GM03348 (cell line): ENCODE measurements around the gene ADAM12.

ENCODE experiments used
- DNase-seq: peaks from one replicate; pipeline ENCODE4 v3.0.0; 2012; ENCODE audit warnings: low spot score

The ADAM12 gene

DNA sequence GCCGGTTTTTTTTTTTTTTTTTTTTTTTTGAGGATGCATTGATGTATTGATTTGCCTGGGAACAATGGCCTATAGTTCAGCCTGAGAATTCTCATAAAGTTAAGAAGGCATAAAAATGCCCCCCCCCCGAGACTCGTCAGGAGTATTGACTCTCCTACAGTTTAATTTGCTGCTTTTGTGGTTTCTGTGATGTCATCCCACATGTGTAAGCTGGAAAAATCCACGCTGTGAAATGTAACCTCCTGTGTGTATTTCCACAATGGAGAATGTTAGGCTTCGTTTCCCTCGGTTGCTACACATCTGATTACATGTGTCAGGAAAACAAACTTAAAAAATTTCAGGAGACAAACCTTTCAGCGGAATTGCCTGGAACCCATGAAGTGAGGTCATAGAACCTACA lies 374.0 kb downstream of the ADAM12 start:
- no peak for DNase-seq

DNA sequence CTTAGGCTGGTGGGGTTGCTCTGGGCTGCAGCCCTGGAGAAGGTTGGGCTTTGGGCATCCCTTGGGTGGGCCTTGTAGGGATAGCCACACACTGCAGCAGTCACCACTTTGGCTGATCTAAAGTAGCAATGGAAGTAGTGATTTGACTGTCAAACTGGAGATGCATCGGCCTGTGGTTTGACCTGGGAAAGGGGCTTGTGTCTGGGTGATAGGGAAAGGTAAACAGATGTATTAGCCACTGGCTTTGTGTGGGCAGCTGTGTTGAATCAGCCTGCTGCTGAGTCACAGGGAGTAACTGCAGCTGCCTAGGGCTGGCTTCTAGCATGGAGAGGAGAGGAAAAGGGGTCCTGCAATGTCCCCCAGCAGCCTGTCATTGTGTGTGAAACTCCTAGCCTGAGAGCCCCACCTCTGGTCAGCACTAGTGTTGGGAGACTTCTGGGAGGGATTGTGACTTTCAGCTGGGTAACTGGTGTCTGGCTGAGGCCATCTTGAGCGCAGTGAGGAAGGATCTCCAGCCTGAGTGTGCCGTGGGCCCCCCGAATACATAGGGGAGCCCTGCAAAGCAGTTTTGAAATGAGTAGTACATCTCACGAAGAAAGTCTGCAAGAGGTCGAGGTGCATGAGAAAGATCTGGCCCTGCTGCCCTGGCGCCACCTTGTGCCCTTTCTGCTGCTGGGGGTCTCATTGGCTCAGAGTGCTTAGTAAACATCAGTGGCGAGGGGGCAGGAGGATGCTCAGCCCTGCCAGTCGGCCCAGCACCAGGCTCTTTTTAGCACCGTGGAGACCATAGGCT lies 374.6 kb downstream of the ADAM12 start:
- DNase-seq: peak; percentile 72

DNA sequence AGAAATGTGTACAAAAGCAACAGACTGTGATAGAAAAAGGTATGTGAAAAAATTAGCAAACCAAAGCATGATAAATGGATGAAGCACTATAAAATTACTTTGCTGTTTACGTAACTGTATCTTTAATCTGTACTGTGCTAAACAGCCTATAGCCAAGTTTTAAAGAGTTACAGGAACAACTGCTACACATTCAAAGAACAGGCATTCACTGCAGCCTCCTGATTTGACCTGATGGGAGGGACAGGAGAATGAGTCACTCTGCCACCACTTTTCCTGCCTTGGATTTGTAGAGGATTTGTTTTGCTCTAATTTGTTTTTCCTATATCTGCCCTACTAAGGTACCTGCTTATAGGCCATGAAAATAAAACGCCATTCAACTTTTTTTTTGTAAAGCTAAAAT lies 375.8 kb downstream of the ADAM12 start:
- DNase-seq: peak; percentile 39

DNA sequence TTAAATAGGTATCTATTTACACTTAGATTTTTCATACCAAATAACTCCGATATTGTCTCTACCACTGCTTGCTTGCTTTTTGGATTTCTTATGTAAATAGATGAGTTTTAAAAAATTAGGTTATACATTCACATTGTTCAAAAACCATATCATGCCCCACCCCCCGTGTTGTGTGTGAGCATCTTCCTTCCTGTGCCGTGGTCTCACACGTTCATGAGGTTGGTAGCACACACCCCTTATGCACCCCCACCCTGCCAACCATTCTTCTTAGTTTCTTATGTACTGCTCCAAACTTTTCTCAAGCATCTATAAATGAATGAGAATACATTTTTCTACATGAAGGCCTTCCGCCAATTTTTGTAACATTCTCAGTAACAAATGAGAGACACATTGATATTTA lies 376.3 kb downstream of the ADAM12 start:
- no peak for DNase-seq

DNA sequence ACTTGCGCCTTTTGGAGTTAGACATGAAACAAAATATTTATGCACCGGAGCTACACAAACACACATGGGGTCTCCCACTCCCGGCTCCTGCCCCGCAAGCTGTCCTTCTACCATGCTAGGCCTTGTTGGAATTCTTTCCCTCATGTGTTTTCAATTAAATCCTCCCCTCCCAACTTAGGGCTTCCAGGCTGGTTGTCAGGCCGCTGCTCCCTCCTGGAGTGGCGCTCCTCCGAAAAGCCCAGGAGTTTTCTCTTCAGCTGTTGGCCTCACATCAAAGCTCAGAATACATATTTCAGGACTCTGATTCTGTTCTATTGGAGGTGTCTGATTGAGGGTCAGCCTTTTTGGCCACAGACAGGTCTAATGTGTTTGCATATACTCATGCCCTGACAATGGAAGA lies 378.6 kb downstream of the ADAM12 start:
- DNase-seq: no peak

DNA sequence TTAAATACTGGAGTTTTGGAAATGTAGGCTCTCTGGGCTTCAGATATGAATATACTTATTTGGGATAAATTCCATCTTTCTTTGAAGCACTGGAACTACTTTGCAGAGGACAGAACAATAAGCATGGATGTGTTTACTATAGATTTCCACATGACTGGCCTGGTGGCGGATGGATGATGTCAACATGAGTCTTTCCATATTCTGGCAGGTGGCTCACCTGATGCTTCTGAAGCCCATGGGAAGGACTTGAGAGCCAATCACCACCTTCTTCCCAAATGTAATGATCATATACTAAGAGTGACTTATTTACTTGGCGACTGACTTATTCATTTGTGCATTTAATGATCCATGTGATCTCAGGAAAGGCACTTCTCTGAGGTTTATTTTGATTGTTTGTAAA lies 381.4 kb downstream of the ADAM12 start:
- no peak for DNase-seq

DNA sequence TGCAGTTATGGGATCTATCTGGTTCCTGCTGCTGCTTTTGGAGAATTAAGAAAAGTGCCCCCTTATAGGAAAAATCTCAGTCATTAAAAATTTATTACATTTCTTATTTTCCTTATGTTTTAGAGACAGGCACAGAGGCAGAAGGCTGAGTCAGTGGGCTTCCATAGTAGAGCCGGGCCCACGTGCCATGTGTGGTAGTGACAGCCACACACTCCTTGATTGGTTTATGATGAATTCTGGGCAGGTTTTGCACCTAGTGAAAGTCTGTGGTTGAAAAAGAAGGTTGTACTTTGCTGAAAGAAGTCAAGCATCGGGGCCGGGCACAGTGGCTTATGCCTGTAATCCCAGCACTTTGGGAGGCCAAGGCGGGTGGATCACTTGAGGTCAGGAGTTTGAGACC lies 382.0 kb downstream of the ADAM12 start:
- DNase-seq: no peak

DNA sequence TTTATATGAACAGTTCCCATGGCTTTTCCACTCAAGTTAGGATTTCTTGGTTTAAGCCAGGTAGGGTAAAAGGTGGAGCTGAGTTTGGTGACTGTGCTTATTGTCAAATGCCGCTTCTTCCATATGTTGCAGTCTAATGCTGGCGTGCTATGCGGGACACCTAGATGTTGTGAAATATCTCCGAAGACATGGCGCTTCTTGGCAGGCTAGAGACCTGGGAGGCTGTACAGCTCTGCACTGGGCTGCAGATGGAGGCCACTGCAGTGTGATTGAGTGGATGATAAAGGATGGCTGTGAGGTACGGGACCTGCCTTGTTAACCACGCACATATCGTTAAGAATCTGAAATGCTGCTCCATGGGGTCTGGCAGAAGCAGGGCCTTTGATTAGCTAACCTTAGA lies 383.5 kb downstream of the ADAM12 start:
- no peak for DNase-seq

DNA sequence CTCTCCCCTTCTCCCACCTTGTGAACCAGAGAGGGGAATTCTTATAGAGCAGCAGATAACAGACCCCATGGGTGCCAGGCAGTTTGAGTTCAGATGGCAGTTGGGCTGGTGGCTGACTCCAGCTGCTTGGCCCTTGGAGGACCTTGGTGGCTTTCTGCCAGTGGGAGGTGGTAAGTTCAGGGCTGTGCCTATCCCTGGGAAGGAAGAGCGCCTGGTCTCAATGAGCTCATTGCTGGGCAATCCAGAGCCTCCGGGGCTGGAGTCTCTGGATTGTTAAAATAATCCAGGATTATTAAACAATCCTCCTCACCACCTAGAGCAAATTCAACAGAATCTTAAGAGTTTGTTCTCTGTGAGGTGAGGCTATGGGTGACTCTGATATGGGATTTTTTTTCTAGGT lies 386.7 kb downstream of the ADAM12 start:
- DNase-seq: peak; percentile 39

DNA sequence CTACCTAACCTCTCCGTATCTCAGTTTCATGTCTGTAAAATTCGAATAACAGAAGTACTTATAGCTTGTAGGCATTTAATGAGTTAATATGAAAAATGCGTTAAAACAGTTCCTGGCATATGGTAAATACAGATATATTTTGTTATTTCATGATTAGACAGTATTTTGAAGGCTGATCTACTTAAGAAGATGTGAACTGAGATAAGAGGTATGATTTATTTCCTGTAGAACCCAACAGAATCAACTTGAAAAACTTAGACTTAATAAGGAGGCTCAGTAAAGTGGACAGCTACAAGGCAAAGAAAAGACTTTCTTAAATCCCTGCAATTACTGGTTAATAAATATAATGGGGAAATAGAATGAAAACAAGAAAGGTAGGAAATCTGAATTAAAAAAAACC lies 388.6 kb downstream of the ADAM12 start:
- DNase-seq: no peak

DNA sequence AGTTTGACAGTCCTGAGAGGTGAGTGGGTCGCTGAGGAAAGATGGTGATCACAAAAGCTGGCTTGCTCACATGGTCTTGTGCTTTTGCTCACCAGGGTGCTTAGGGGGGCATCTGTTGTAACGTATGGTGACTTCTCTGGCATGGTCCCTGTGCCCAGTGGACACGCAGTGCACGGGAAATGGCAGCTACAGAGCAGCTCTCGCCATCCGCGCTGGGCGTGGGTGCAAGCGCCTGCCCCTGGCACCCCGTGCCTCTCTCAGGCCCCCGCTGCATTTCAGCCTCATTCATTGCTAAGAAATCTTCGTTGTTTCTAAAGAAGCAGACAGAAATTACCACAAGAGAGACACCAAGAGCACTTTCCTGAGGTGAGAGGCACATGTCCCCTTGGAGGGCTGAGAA lies 390.7 kb downstream of the ADAM12 start:
- no peak for DNase-seq

DNA sequence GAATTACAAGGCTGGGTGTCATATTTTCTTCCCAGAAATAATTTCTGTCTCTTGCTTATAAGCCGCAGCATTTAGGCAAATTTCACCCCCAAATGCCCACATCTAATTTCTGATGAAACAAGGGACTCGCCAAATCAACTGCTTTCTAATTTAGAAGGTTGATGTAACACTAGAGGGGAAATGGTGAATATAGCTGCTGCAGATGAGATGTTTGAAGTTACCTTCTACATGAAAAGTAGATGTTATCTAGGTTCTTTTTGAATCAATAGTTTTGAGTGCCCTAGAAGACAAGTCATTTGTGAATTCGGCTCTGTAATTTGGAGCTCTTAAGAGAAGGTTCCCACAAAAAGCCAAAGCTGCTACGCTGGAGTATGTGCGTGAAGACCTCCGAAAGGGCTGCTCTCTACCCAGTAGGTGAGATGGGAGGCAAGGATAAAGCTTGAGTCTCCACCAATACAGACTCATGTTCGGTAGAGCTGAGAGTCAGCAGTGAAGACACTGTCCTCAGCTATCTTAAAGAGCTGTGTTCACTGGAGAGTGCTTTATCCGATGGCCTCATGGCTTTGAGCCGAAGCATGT lies 392.5 kb downstream of the ADAM12 start:
- DNase-seq: no peak

DNA sequence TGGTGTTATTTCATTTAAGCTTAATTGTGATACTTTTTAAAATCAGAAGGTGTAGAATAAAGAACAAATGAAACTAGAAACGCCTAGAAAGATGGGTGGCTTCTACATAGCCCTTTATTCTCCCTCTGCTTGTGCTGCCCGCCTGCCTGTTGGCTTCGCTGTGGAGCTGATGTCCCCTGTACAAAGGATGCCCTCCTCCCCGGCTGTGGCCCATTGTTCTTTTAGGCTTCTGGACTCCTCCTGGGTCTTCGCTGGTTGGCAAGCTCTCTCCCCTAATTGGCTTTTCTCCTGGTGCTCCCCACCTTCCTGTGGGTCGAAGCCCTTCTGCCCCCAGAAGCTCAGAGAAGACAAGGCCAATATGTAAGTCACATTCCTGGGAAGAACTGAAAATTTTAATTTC lies 393.7 kb downstream of the ADAM12 start:
- DNase-seq: no peak

DNA sequence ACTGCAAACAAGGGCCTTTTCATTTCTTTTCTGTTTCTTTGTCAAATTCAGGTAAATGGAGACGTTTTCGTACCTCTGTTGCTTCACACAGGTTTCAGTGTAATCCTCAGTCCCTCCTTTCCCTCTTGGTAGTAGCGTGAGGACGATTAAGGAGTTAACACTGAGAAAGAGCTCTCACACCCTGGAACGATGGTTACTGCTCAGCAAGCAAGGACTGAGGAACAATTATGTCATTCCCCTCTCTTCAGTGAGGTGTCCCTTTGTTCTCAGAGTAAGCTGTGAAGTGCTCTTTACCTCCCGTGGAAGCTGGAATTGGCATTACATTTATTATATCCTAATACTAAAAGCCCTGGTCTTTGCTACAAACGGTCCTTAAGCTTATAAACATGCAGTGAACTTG lies 396.0 kb downstream of the ADAM12 start:
- DNase-seq: no peak

DNA sequence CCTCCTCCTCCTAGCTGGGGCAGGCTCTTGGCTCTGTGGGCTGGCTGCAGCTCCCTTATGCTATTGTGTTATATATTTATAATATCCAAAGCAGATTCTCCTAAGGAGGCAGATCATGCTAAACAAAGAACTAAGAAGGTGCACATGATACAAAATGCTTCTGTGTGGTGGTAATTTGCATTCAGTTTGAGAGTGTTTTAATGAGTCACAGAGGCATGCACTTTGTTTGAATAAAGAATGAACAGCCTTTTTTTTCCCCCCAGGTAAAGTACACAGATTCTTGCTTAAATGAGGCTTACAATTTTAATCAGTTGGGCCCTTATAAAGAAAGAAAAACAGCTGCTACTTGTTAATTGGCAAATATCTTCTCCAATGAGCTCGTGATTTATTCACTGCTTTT lies 396.9 kb downstream of the ADAM12 start:
- DNase-seq: no peak

DNA sequence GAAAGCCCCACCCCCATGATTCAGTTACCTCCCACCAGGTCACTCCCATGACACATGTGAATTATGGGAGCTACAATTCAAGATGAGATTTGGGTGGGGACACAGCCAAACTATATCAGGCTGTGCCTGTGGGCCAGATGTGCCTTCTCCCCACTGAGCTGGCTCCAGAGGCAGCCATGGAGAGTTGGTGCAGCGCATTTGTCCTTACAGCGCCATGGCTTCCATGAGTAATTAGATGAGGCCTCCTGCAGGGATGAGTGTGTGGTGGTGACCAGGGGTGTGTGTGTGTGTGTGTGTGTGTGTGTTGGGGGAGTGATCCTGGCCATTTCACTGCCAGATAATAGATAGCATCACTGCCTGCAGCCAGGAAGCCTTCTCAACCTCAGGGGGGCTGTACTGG lies 397.3 kb downstream of the ADAM12 start:
- no peak for DNase-seq

DNA sequence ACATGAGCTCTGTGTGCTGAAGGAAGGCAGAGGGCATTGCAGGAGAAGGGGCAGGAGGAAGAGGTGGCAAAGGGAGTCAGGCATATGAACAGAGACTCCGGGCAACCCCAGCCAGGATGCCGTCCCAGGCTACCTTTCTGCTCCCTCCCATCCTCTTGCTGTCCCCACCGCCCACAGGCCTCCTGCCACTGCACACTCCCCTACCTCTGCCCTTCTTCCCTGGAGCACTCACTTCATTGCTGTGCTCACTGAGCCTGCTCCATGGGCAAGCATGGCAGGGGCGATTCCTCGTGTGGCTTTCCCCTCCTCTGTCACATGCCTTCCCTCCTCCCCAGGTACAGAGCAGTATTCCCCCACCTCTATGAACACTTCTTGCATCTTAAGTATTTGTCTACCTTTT lies 398.5 kb downstream of the ADAM12 start:
- DNase-seq: no peak

DNA sequence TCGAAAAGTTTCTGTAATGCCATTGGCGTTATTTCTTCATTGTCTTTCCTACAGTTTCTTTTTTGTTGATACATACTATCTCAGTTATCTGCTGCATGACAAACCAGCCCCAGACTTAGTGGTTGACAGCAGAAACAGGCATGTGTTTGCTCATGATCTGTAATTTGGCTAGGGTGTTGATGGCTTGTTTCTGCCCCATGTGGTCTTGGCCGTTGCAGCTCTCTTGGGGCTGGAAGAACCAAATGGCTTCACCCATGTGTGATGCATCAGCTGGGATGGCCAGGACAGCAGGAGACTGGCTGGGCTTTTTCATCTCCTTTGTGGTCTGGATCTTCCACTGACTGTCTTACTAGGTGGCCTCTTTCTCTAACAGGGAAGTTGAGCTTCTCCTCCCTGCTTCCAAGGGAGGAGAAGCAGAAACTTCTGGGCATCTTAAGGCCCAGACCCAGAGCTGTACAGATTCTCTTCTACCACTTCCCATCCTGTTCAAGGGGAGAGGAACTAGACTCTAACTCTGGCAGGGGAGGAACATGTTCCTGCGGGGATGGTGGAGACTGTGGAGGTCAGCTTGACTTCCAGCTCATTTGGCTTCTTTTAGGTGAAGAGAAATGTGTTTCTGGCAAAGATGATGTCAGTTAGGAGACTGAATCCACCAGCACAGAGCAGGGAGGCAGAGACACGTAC lies 402.6 kb downstream of the ADAM12 start:
- peak; percentile 42 for DNase-seq

DNA sequence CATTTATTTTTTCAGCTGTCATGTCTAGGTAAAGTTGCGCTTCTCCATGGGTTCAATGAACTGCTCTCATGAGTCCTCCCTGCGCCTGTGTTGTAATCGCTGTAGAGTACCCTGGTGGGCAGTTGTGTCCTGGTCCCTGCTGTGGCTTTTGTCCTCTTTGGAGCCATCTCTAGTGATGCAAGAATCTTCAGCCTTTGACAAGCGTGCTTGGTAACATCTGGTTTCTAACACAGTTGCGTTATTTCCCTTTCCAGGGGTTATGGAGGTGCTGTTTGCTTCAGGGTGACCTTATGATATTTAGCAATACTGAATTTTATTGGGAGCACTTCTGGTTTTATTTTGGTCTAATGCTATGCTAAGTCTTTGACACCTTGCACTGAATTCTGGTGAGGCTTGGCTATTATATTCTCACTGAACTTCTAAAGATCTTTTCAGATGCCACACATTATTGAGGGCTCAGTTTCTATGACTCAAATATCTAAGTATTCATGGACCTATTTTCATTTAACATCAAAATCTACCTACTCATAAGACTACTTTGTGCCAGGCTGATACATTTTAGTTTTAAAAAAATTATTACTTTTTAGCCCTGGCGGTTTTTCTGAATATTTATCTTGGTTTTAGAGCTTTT lies 403.3 kb downstream of the ADAM12 start:
- DNase-seq: no peak

DNA sequence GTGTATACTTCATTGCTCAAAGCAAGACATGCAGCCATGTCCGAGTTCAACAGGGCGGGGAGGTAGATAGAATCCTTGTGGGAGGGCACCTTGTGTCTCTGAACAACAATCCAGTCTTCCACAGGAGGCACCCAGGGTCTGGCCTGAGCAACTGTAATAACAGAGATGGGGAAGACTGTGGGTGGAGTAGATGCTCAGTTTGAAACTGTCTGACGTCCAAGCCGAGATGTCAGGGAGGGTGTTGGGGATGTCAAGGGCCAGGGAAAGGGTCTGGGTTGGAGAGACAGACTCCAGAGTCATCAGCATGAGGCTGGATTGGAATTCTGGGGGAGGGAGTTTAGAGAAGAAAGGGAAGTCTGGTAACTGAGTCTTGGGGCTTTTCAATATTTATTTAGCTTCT lies 403.9 kb downstream of the ADAM12 start:
- DNase-seq: no peak

DNA sequence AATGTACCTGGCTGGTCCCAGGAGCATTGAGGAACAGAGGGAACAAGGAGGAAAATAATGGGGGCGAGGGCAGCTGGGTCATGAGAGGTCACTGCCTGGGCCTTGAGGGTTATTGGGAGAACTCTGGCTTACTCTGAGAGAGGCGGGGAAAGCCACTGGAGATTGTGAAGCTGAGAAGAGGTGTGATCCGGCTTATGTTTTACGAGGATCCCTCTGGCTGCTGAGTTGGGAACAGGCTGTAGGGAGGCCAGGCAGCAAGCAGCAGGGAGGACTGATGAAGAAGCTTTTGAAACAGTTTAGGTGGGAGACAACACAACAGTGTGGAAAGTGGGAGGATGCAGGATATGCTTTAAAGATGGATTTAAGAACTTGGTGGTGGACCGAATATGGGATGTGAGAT lies 404.6 kb downstream of the ADAM12 start:
- no peak for DNase-seq

DNA sequence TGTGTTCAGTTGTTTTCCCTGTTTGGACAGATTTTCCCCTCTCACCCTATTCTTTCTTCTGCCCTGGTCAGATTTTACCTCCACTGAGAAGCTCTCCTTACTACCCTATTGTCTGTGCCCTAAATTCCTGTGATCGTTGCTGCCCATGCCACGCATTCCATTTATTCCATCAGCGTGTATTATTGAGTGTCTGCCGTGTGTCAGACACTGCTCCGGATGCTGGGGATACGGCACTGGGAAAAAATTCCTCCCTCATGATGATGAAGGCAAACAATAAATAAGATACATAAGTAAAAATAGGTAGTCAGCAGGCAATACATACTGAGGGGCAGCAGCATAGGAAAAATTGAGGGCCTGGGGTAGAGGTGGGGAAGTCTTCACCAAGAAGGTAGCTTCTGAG lies 405.1 kb downstream of the ADAM12 start:
- no peak for DNase-seq
